ENCODE measurements around the gene GPR18.
"Not testable (repeated sequence)": the region's sequence is repeated elsewhere in the genome, so short reads cannot be mapped to it uniquely, and the experiment has no call there.

The GPR18 gene

GRCh38 chr13:99256709-99257108, 1.5 kb downstream of the GPR18 start:
- H3K4me3 ChIP-seq (ENCODE audit: low read depth, low read length), result no peak overlapping the region
- DNase-seq (ENCODE audit: low read depth), result no peak
- TF ChIP-seq, protein P1, sequence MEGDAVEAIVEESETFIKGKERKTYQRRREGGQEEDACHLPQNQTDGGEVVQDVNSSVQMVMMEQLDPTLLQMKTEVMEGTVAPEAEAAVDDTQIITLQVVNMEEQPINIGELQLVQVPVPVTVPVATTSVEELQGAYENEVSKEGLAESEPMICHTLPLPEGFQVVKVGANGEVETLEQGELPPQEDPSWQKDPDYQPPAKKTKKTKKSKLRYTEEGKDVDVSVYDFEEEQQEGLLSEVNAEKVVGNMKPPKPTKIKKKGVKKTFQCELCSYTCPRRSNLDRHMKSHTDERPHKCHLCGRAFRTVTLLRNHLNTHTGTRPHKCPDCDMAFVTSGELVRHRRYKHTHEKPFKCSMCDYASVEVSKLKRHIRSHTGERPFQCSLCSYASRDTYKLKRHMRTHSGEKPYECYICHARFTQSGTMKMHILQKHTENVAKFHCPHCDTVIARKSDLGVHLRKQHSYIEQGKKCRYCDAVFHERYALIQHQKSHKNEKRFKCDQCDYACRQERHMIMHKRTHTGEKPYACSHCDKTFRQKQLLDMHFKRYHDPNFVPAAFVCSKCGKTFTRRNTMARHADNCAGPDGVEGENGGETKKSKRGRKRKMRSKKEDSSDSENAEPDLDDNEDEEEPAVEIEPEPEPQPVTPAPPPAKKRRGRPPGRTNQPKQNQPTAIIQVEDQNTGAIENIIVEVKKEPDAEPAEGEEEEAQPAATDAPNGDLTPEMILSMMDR (IDR thresholded peaks at IDR 0.05; ENCODE audit: insufficient read depth, low read depth, low read length, missing control alignments), result no peak

- TF ChIP-seq, protein P1 (IDR thresholded peaks at IDR 0.05; ENCODE audit: insufficient read depth, low read depth, low read length, missing control alignments), result no peak
- DNase-seq (ENCODE audit: low read depth), result no peak
- H3K4me3 ChIP-seq (ENCODE audit: low read depth, low read length), result no peak overlapping the region
Measured at GRCh38 chr13:99256283-99256682, 1.9 kb downstream of the GPR18 start.

GRCh38 chr13:99255271-99255670, 2.9 kb downstream of the GPR18 start:
- no peak for DNase-seq (ENCODE audit: low read depth)
- TF ChIP-seq, protein P1 (IDR thresholded peaks at IDR 0.05; ENCODE audit: insufficient read depth, low read depth, low read length, missing control alignments), result no peak
- H3K4me3 ChIP-seq (ENCODE audit: low read depth, low read length), result no peak overlapping the region

GRCh38 chr13:99254830-99255229, 3.3 kb downstream of the GPR18 start:
- DNase-seq (ENCODE audit: low read depth), result no peak
- TF ChIP-seq, protein P1 (IDR thresholded peaks at IDR 0.05; ENCODE audit: insufficient read depth, low read depth, low read length, missing control alignments), result no peak
- no peak overlapping the region for H3K4me3 ChIP-seq (ENCODE audit: low read depth, low read length)

DNA sequence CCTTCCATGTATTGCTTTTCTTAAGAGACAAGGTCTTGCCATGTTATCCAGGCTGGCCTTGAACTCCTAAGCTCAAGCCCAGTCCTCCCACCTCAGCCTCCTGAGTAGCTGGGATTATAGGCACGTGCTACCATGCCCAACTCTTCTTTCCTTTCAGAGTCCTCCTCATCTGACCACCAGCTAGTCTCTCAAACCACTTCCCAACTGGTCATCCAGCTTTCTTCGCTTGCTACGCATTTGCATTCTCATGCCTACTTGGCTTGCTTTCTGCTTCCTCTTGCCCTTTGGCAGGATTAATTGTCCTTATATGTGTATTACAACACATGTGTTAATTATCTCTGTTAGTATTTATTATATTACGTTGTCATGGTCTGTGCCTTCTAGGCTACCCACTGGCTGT, 6.3 kb downstream of the GPR18 start:
- no peak overlapping the region for H3K4me3 ChIP-seq (ENCODE audit: low read depth, low read length)
- TF ChIP-seq, protein P1 (IDR thresholded peaks at IDR 0.05; ENCODE audit: insufficient read depth, low read depth, low read length, missing control alignments), result no peak
- DNase-seq (ENCODE audit: low read depth), result no peak

DNA sequence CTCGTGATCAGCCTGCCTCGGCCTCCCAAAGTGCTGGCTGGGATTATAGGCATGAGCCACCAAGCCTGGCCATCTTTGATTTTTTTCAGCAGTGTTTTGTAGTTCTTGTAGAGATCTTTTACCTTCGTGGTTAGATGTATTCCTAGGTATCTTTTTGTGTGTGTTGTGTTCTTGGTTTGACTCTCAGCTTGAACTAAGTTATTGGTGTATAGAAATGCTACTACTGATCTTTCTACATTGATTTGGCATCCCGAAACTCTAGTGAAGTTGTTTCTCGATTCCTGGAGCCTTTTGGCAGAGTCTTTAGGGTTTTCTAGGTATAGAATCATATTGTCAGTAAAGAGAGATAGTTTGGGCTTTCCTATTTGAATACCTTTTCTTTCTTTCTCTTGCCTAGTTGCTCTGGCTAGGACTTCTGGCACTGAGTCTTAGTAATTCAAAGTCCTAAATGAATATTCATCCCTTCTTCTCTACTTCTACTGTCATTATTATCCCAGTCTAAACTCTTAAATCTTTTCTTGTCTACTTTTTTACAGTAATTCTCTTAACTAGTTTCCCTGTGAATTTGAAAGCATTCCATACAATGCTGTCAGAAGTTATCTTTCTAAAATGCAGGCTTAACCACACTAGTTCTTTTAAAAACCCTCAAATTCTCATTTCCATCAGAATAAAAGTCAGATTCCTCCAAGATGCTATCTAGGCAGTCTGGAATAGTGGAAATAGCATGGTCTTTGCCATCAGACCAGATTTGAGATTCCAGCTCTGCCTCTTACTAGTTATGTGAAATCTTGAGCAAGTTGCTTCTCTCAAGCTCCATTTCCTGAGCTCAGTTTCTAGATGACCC, 7.0 kb downstream of the GPR18 start:
- TF ChIP-seq, protein P1 (IDR thresholded peaks at IDR 0.05; ENCODE audit: insufficient read depth, low read depth, low read length, missing control alignments), result no peak
- DNase-seq (ENCODE audit: low read depth), result no peak
- no peak overlapping the region for H3K4me3 ChIP-seq (ENCODE audit: low read depth, low read length)

- H3K4me3 ChIP-seq (ENCODE audit: low read depth, low read length); DNase-seq (ENCODE audit: low read depth): not testable (repeated sequence)
Measured at GRCh38 chr13:99249606-99250005, 8.6 kb downstream of the GPR18 start.

GRCh38 chr13:99249178-99249577, 9.0 kb downstream of the GPR18 start:
- H3K4me3 ChIP-seq (ENCODE audit: low read depth, low read length); DNase-seq (ENCODE audit: low read depth): not testable (repeated sequence)
